H1 (cell line): ENCODE measurements around the gene UBE2Q2. TPM values are rescaled to one million over a fixed set of nuclear protein-coding genes. Genes with fewer than 3 reads are reported as not detected.
A peak's percentile ranks its signal among the peaks of the same experiment; 100 is the strongest.

ENCODE experiments used
- BACH1 ChIP-seq: IDR thresholded peaks from 2 replicates; pipeline ENCODE4 v1.6.1; 2012; ENCODE audit warnings: low read length, improper control_type of control experiment
- BCL11A ChIP-seq, 2 experiments: IDR thresholded peaks; one replicate each; pipeline ENCODE4 v1.6.1; 2011; ENCODE audit warnings: low read depth in 2 of 2, low read length in 2 of 2, mild to moderate bottlenecking in 2 of 2
- JUN ChIP-seq: IDR thresholded peaks from 2 replicates; pipeline ENCODE4 v1.6.1; 2011; ENCODE audit warnings: low read depth, mild to moderate bottlenecking, improper control_type of control experiment, low read length
- KDM5A ChIP-seq: fragments of 200-600 bp; IDR thresholded peaks from 2 replicates; pipeline ENCODE4 v1.7.1; 2012; ENCODE audit warnings: mild to moderate bottlenecking, low read length, inconsistent platforms, mixed read lengths
- RFX5 ChIP-seq: IDR thresholded peaks from 2 replicates; pipeline ENCODE4 v1.6.1; 2011; ENCODE audit warnings: low read depth, low read length, improper control_type of control experiment, borderline replicate concordance
- RXRA ChIP-seq: IDR thresholded peaks from 2 replicates; pipeline ENCODE4 v1.6.1; 2011; ENCODE audit warnings: low read depth, mild to moderate bottlenecking, low read length, moderate library complexity; ENCODE audit not compliant: insufficient read depth
- SIN3A ChIP-seq, 2 experiments: IDR thresholded peaks in 1 of 2; conservative IDR thresholded peaks in 1 of 2; 2 replicates each; pipeline ENCODE4 v1.6.1; 2011 to 2012; ENCODE audit warnings: low read length in 2 of 2, improper control_type of control experiment in 1 of 2, low read depth in 1 of 2, mild to moderate bottlenecking in 1 of 2
- USF2 ChIP-seq: IDR thresholded peaks from 2 replicates; pipeline ENCODE4 v1.6.1; 2011; ENCODE audit warnings: low read length, improper control_type of control experiment
- polyA plus RNA-seq, 7 experiments: library from polyadenylated mRNA; depleted of rRNA in 3 of 7; stranded (reverse) in 5 of 7; unstranded in 2 of 7; fragments of >200 nt in 5 of 7; fragments of 200-250 nt in 2 of 7; gene quantifications; 1 replicate in 5 of 7; 2 replicates in 1 of 7; 4 replicates in 1 of 7; pipeline versions ENCODE4 v1.2.1 to v1.2.3, GENCODE V29; 2011 to 2013; ENCODE audit warnings: missing spikeins in 2 of 7, mixed read lengths in 2 of 7
- total RNA-seq: library from RNA; stranded (reverse); fragmentation: NEBNext Ultra II Directional; extraction: Animal tissue kit (Norgen Biotek cat#: 25700); gene quantifications from 2 replicates; pipeline ENCODE4 v1.2.1, GENCODE V29; 2021
- TF ChIP-seq, protein P1 (sequence below): fragments of 300-600 bp; sonication (generic); IDR thresholded peaks from 2 replicates; pipeline ENCODE4 v1.7.1; 2012; ENCODE audit warnings: low read length, moderate library complexity, mild to moderate bottlenecking, inconsistent platforms; ENCODE audit not compliant: insufficient replicate concordance

UBE2Q2 gene
- total and polyA plus RNA-seq, 2 of the 8 experiments (the other 6 are each of a cell fraction or from before 2014, with no cell fraction given): 10.1 to 22.7 TPM

DNA sequence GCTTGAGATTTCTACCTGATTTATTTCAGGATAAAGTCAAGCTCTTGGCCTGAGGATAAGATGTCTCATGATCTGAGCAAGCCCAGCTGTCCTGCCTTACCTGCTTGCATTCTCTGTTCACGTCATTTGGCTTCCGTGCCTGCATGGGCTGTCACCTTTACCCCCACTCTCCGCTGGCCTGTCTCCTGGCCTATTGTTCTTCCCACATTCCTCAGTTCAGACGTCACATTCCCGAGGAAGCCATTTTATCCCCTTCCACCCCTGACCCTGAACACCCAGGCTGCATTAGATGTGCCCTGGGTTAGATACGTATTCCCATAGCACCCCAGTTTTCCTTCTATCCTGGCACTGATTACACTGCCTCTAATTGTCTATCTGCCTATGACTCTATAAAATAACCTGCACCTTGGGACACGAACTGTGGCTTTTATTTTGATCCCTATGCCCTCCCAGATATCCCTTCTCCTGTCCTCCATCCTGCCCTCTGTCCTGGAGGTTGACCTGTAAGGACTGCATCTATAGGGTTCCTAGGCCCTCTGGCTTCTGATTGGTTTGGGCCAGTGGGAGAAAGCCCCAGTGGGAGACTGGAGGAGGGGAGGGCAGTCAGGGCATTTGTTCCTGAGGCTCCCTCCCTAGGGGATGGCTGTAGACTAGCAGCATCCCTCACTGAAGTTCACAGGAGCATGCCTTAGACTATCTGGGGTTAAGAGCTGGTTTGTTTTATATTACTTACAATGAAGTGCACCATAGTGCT lies 19.2 kb upstream of the UBE2Q2 start (continued):
- TF ChIP-seq, protein P1, sequence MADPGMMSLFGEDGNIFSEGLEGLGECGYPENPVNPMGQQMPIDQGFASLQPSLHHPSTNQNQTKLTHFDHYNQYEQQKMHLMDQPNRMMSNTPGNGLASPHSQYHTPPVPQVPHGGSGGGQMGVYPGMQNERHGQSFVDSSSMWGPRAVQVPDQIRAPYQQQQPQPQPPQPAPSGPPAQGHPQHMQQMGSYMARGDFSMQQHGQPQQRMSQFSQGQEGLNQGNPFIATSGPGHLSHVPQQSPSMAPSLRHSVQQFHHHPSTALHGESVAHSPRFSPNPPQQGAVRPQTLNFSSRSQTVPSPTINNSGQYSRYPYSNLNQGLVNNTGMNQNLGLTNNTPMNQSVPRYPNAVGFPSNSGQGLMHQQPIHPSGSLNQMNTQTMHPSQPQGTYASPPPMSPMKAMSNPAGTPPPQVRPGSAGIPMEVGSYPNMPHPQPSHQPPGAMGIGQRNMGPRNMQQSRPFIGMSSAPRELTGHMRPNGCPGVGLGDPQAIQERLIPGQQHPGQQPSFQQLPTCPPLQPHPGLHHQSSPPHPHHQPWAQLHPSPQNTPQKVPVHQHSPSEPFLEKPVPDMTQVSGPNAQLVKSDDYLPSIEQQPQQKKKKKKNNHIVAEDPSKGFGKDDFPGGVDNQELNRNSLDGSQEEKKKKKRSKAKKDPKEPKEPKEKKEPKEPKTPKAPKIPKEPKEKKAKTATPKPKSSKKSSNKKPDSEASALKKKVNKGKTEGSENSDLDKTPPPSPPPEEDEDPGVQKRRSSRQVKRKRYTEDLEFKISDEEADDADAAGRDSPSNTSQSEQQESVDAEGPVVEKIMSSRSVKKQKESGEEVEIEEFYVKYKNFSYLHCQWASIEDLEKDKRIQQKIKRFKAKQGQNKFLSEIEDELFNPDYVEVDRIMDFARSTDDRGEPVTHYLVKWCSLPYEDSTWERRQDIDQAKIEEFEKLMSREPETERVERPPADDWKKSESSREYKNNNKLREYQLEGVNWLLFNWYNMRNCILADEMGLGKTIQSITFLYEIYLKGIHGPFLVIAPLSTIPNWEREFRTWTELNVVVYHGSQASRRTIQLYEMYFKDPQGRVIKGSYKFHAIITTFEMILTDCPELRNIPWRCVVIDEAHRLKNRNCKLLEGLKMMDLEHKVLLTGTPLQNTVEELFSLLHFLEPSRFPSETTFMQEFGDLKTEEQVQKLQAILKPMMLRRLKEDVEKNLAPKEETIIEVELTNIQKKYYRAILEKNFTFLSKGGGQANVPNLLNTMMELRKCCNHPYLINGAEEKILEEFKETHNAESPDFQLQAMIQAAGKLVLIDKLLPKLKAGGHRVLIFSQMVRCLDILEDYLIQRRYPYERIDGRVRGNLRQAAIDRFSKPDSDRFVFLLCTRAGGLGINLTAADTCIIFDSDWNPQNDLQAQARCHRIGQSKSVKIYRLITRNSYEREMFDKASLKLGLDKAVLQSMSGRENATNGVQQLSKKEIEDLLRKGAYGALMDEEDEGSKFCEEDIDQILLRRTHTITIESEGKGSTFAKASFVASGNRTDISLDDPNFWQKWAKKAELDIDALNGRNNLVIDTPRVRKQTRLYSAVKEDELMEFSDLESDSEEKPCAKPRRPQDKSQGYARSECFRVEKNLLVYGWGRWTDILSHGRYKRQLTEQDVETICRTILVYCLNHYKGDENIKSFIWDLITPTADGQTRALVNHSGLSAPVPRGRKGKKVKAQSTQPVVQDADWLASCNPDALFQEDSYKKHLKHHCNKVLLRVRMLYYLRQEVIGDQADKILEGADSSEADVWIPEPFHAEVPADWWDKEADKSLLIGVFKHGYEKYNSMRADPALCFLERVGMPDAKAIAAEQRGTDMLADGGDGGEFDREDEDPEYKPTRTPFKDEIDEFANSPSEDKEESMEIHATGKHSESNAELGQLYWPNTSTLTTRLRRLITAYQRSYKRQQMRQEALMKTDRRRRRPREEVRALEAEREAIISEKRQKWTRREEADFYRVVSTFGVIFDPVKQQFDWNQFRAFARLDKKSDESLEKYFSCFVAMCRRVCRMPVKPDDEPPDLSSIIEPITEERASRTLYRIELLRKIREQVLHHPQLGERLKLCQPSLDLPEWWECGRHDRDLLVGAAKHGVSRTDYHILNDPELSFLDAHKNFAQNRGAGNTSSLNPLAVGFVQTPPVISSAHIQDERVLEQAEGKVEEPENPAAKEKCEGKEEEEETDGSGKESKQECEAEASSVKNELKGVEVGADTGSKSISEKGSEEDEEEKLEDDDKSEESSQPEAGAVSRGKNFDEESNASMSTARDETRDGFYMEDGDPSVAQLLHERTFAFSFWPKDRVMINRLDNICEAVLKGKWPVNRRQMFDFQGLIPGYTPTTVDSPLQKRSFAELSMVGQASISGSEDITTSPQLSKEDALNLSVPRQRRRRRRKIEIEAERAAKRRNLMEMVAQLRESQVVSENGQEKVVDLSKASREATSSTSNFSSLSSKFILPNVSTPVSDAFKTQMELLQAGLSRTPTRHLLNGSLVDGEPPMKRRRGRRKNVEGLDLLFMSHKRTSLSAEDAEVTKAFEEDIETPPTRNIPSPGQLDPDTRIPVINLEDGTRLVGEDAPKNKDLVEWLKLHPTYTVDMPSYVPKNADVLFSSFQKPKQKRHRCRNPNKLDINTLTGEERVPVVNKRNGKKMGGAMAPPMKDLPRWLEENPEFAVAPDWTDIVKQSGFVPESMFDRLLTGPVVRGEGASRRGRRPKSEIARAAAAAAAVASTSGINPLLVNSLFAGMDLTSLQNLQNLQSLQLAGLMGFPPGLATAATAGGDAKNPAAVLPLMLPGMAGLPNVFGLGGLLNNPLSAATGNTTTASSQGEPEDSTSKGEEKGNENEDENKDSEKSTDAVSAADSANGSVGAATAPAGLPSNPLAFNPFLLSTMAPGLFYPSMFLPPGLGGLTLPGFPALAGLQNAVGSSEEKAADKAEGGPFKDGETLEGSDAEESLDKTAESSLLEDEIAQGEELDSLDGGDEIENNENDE: no peak
- TF ChIP-seq BACH1: peak; percentile 9; the same call in 1 of the 2 replicates
- peak; percentile 92 for TF ChIP-seq JUN
- TF ChIP-seq RFX5: no peak
- TF ChIP-seq KDM5A: no peak
- TF ChIP-seq USF2: no peak
- peak; percentile 81 to 88; a peak in 2 of 4 replicates for TF ChIP-seq SIN3A (conservative IDR thresholded peaks at IDR 0.05 in 1 of 2, IDR thresholded peaks at IDR 0.05 in 1 of 2; ENCODE audit: low read depth in 1 of 2, low read length in 2 of 2)
- TF ChIP-seq BCL11A (IDR thresholded peaks at IDR 0.05; ENCODE audit: low read depth in 2 of 2, low read length in 2 of 2): no peak
- TF ChIP-seq RXRA: no peak
